HepG2 (cell line): Measurements from ENCODE around the gene HDAC3. TPM values are rescaled to one million over a fixed set of nuclear protein-coding genes. Genes with fewer than 3 reads are reported as not detected.

Source experiments
- ATAD3A ChIP-seq: sonication (generic); formaldehyde crosslinking; IDR thresholded peaks from 2 replicates; pipeline ENCODE4 v1.4.0; 2020; ENCODE audit warnings: missing genetic modification reagents
- KDM2A ChIP-seq: sonication (generic); formaldehyde crosslinking; IDR thresholded peaks from 2 replicates; pipeline ENCODE4 v1.4.0; 2020; ENCODE audit warnings: low read depth, missing genetic modification reagents, borderline replicate concordance
- polyA plus RNA-seq, 8 experiments: library from polyadenylated mRNA; depleted of rRNA in 3 of 8; stranded (reverse) in 7 of 8; unstranded in 1 of 8; fragments of >200 nt; fragmentation: Illumina TruSeq in 4 of 8; extraction: Trizol in 4 of 8; gene quantifications; 2 replicates each; pipeline versions ENCODE4 v1.2.1 to v1.2.3, GENCODE V29; 2011 to 2016; ENCODE audit warnings: low read depth in 4 of 8, missing spikeins in 1 of 8, mixed read lengths in 1 of 8; ENCODE audit not compliant: insufficient read depth in 1 of 8
- total RNA-seq, 5 experiments: library from RNA; depleted of rRNA; stranded (reverse); fragments of >200 nt; fragmentation: Illumina TruSeq; extraction: Trizol; gene quantifications; 2 replicates each; pipeline ENCODE4 v1.2.3, GENCODE V29; 2016; ENCODE audit warnings: low read depth in 1 of 5
- TF ChIP-seq, protein P1 (sequence below): sonication (generic); formaldehyde crosslinking; IDR thresholded peaks from 2 replicates; pipeline ENCODE4 v1.5.0; 2020; ENCODE audit warnings: mild to moderate bottlenecking, missing genetic modification reagents, borderline replicate concordance
- TF ChIP-seq, protein P2 (sequence below): sonication (generic); formaldehyde crosslinking; conservative IDR thresholded peaks from 2 replicates; pipeline ENCODE4 v1.8.0; 2022; ENCODE audit warnings: mild to moderate bottlenecking, moderate library complexity, missing genetic modification reagents

HDAC3 gene
- total and polyA plus RNA-seq, 2 of the 13 experiments (the other 11 are each of a cell fraction or from before 2014, with no cell fraction given), result 84.0 to 94.1 TPM

DNA sequence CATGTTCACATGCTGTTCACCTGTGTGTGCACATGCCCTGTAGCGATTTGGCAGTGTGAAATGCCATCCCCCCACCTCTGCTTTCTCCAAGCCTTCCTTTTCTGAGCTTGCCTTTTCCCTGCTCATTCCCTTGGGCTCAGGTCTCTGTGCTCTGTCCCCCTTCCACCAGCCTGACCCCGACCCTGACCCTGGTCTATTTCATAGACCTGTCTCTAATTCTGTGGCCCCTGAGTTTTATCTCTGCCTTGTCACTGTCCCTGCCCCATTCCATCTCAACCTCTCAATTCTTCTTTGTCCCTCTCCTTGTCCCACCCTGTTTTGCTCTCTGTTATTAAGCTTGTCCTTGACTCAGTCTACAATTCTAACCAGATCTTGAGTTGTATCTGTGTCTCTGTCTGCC, 44.6 kb upstream of the HDAC3 start (continued):
- TF ChIP-seq, protein P1, sequence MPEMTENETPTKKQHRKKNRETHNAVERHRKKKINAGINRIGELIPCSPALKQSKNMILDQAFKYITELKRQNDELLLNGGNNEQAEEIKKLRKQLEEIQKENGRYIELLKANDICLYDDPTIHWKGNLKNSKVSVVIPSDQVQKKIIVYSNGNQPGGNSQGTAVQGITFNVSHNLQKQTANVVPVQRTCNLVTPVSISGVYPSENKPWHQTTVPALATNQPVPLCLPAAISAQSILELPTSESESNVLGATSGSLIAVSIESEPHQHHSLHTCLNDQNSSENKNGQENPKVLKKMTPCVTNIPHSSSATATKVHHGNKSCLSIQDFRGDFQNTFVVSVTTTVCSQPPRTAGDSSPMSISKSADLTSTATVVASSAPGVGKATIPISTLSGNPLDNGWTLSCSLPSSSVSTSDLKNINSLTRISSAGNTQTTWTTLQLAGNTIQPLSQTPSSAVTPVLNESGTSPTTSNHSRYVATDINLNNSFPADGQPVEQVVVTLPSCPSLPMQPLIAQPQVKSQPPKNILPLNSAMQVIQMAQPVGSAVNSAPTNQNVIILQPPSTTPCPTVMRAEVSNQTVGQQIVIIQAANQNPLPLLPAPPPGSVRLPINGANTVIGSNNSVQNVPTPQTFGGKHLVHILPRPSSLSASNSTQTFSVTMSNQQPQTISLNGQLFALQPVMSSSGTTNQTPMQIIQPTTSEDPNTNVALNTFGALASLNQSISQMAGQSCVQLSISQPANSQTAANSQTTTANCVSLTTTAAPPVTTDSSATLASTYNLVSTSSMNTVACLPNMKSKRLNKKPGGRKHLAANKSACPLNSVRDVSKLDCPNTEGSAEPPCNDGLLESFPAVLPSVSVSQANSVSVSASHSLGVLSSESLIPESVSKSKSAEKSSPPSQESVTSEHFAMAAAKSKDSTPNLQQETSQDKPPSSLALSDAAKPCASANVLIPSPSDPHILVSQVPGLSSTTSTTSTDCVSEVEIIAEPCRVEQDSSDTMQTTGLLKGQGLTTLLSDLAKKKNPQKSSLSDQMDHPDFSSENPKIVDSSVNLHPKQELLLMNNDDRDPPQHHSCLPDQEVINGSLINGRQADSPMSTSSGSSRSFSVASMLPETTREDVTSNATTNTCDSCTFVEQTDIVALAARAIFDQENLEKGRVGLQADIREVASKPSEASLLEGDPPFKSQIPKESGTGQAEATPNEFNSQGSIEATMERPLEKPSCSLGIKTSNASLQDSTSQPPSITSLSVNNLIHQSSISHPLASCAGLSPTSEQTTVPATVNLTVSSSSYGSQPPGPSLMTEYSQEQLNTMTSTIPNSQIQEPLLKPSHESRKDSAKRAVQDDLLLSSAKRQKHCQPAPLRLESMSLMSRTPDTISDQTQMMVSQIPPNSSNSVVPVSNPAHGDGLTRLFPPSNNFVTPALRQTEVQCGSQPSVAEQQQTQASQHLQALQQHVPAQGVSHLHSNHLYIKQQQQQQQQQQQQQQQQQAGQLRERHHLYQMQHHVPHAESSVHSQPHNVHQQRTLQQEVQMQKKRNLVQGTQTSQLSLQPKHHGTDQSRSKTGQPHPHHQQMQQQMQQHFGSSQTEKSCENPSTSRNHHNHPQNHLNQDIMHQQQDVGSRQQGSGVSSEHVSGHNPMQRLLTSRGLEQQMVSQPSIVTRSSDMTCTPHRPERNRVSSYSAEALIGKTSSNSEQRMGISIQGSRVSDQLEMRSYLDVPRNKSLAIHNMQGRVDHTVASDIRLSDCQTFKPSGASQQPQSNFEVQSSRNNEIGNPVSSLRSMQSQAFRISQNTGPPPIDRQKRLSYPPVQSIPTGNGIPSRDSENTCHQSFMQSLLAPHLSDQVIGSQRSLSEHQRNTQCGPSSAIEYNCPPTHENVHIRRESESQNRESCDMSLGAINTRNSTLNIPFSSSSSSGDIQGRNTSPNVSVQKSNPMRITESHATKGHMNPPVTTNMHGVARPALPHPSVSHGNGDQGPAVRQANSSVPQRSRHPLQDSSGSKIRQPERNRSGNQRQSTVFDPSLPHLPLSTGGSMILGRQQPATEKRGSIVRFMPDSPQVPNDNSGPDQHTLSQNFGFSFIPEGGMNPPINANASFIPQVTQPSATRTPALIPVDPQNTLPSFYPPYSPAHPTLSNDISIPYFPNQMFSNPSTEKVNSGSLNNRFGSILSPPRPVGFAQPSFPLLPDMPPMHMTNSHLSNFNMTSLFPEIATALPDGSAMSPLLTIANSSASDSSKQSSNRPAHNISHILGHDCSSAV (CRISPR knock-in tag), result no peak
- TF ChIP-seq ATAD3A (CRISPR knock-in tag) (no peak), KDM2A (CRISPR knock-in tag) (no peak)
- TF ChIP-seq, protein P2, sequence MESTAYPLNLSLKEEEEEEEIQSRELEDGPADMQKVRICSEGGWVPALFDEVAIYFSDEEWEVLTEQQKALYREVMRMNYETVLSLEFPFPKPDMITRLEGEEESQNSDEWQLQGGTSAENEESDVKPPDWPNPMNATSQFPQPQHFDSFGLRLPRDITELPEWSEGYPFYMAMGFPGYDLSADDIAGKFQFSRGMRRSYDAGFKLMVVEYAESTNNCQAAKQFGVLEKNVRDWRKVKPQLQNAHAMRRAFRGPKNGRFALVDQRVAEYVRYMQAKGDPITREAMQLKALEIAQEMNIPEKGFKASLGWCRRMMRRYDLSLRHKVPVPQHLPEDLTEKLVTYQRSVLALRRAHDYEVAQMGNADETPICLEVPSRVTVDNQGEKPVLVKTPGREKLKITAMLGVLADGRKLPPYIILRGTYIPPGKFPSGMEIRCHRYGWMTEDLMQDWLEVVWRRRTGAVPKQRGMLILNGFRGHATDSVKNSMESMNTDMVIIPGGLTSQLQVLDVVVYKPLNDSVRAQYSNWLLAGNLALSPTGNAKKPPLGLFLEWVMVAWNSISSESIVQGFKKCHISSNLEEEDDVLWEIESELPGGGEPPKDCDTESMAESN (CRISPR knock-in tag), result no peak
